Activated B cell treated with CpG ODN at 0.5 μM for 24 hours (primary cell): Measurements from ENCODE around the gene PPP6R2. TPM values are rescaled to one million over a fixed set of nuclear protein-coding genes. Genes with fewer than 3 reads are reported as not detected.

Experiments
- ATAC-seq: fragments of 200-7000 bp; cut with Tn5 transposase; one replicate; pipeline ENCODE4 v1.10.0; 2021; ENCODE audit warnings: low read depth, mild to moderate bottlenecking, moderate library complexity
- CTCF ChIA-PET: fragments of 350-600 bp; sonication (Branson Sonifier 250); formaldehyde crosslinking; loops from one replicate; lab custom pipeline; 2021; ENCODE audit warnings: antibody characterized with exemption; lab: Charles Lee
- POLR2A ChIA-PET: fragments of 350-600 bp; sonication (Branson Sonifier 250); formaldehyde crosslinking; loops from one replicate; lab custom pipeline; 2021; ENCODE audit warnings: antibody characterized with exemption; lab: Charles Lee
- DNase-seq: peaks from one replicate; pipeline ENCODE4 v3.0.0; 2022
- H3K27ac Mint-ChIP-seq: one replicate; pipeline ENCODE4 v1.8.0; 2020; ENCODE audit warnings: mixed read lengths
- H3K27me3 Mint-ChIP-seq: one replicate; pipeline ENCODE4 v1.8.0; 2021; ENCODE audit warnings: mixed read lengths
- H3K36me3 Mint-ChIP-seq: one replicate; pipeline ENCODE4 v1.8.0; 2021; ENCODE audit warnings: low read depth, mixed read lengths
- H3K4me1 Mint-ChIP-seq: one replicate; pipeline ENCODE4 v1.8.0; 2021; ENCODE audit warnings: mixed read lengths
- H3K4me3 Mint-ChIP-seq: one replicate; pipeline ENCODE4 v1.8.0; 2020; ENCODE audit warnings: mild to moderate bottlenecking, mixed read lengths
- H3K9me3 Mint-ChIP-seq: one replicate; pipeline ENCODE4 v1.8.0; 2020; ENCODE audit warnings: mixed read lengths
- CTCF ChIP-seq: fragments of 200-600 bp; IDR thresholded peaks from one replicate; pipeline ENCODE4 v1.8.0; 2022; ENCODE audit warnings: antibody characterized with exemption, mild to moderate bottlenecking
- intact Hi-C: fragments of 100-400 bp; cut with micrococcal nuclease; formaldehyde crosslinking; loops from one replicate; pipeline ENCODE4 v1.15.1; 2024
- total RNA-seq: library from RNA; stranded (reverse); gene quantifications from 2 replicates; pipeline ENCODE4 v1.2.3, GENCODE V29; 2022

PPP6R2 gene
- total RNA-seq, 1 donor from 2014 or later: 77.3 TPM

- ChIA-PET POLR2A (interaction anchor here (0.5 to 2.2 kb wide), 17 partner anchors 14 to 190 kb away, joined by 3 to 8 read pairs (median 3); partner anchors contain the start of genes DENND6B, HDAC10, LMF2 and NCAPH2), CTCF (interaction anchor here (0.6 to 2.7 kb wide), 18 partner anchors 10 to 279 kb away, joined by 3 to 39 read pairs (median 4); partner anchors contain the start of genes HDAC10, SCO2 and TUBGCP6)
- Mint-ChIP-seq H3K4me3 (peak overlapping the region; percentile 83), H3K27ac (peak overlapping the region; percentile 89), H3K9me3 (no peaks in the 10 kb centered on the region), H3K27me3 (no peaks in the 10 kb centered on the region), H3K4me1 (peaks cover 12% of the 10 kb centered on the region), H3K36me3 (no peaks in the 10 kb centered on the region)
- DNase-seq (peak; percentile 80), ATAC-seq (peak; percentile 61)
- intact Hi-C loops: loop anchor here (1.0 to 5.0 kb wide), 9 partner anchors 15 to 279 kb away; partner anchors contain the start of genes CHKB and DENND6B
- TF ChIP-seq CTCF: peak; percentile 91
Measured at GRCh38 chr22:50341977-50342650, 1.0 kb upstream of the PPP6R2 start.

- POLR2A ChIA-PET: interaction anchor here (0.7 kb wide), 1 partner anchor 186 kb away, joined by 3 read pairs; the partner anchor contains the start of gene TYMP
- Mint-ChIP-seq H3K36me3 (no peaks in the 10 kb centered on the region), H3K27me3 (no peaks in the 10 kb centered on the region), H3K27ac (no peak overlapping the region), H3K4me3 (peak overlapping the region; percentile 55), H3K4me1 (peaks cover 12% of the 10 kb centered on the region), H3K9me3 (no peaks in the 10 kb centered on the region)
- ATAC-seq (no peak), DNase-seq (no peak)
- CTCF ChIA-PET: no interaction called here
- intact Hi-C loops: loop anchor here (2.0 to 5.0 kb wide), 4 partner anchors 51 to 277 kb away; partner anchors contain the start of gene CHKB
- no peak for TF ChIP-seq CTCF
Measured at GRCh38 chr22:50343541-50343935, 411 bp downstream of the PPP6R2 start.

GRCh38 chr22:50346470-50346869 is 3.3 kb downstream of the PPP6R2 start:
- no peaks in the 10 kb centered on the region for H3K27me3 Mint-ChIP-seq
- intact Hi-C loops: no loop called here
- H3K9me3 Mint-ChIP-seq: no peaks in the 10 kb centered on the region
- no peak overlapping the region for H3K27ac Mint-ChIP-seq
- TF ChIP-seq CTCF: no peak
- H3K4me1 Mint-ChIP-seq: peaks cover 9% of the 10 kb centered on the region
- no peak overlapping the region for H3K4me3 Mint-ChIP-seq
- CTCF ChIA-PET: no interaction called here
- peaks cover 2% of the 10 kb centered on the region for H3K36me3 Mint-ChIP-seq
- POLR2A ChIA-PET: no interaction called here
- no peak for DNase-seq
- ATAC-seq: no peak

- Mint-ChIP-seq H3K4me3 (no peak overlapping the region), H3K36me3 (peaks cover 6% of the 10 kb centered on the region), H3K27ac (no peak overlapping the region), H3K9me3 (no peaks in the 10 kb centered on the region), H3K27me3 (no peaks in the 10 kb centered on the region), H3K4me1 (peaks cover 5% of the 10 kb centered on the region)
- no peak for TF ChIP-seq CTCF
- POLR2A ChIA-PET: no interaction called here
- CTCF ChIA-PET: no interaction called here
- no peak for ATAC-seq
- intact Hi-C loops: no loop called here
- DNase-seq: no peak
Measured at GRCh38 chr22:50347157-50347556, 4.0 kb downstream of the PPP6R2 start.

- no peak for TF ChIP-seq CTCF
- POLR2A ChIA-PET: no interaction called here
- Mint-ChIP-seq H3K27ac (no peak overlapping the region), H3K9me3 (no peaks in the 10 kb centered on the region), H3K36me3 (peaks cover 15% of the 10 kb centered on the region), H3K27me3 (no peaks in the 10 kb centered on the region), H3K4me1 (no peaks in the 10 kb centered on the region), H3K4me3 (no peak overlapping the region)
- no peak for DNase-seq
- ATAC-seq: no peak
- intact Hi-C loops: no loop called here
- CTCF ChIA-PET: no interaction called here
Measured at GRCh38 chr22:50348058-50348457, 4.9 kb downstream of the PPP6R2 start.
